ENCODE measurements around the gene CH25H. TPM values are rescaled to one million over a fixed set of nuclear protein-coding genes. Genes with fewer than 3 reads are reported as not detected.

CH25H gene
- total RNA-seq, 1 donor from 2014 or later = 0.25 TPM

- TF ChIP-seq CTCF (IDR thresholded peaks at IDR 0.05; ENCODE audit: partially characterized antibody, unreplicated experiment) = no peak
- H3K9me3 Mint-ChIP-seq (ENCODE audit: unreplicated experiment) = peaks cover 2% of the 10 kb centered on the region
- no peak overlapping the region for H3K27ac Mint-ChIP-seq (ENCODE audit: unreplicated experiment)
- no peaks in the 10 kb centered on the region for H3K4me1 Mint-ChIP-seq (ENCODE audit: low read depth, unreplicated experiment)
- DNase-seq = no peak
- no peak overlapping the region for H3K4me3 Mint-ChIP-seq (ENCODE audit: unreplicated experiment)
- H3K36me3 Mint-ChIP-seq (ENCODE audit: unreplicated experiment) = no peaks in the 10 kb centered on the region
- no peaks in the 10 kb centered on the region for H3K27me3 Mint-ChIP-seq (ENCODE audit: unreplicated experiment)
Measured at GRCh38 chr10:89160339-89160738, 46.8 kb downstream of the CH25H start.

DNA sequence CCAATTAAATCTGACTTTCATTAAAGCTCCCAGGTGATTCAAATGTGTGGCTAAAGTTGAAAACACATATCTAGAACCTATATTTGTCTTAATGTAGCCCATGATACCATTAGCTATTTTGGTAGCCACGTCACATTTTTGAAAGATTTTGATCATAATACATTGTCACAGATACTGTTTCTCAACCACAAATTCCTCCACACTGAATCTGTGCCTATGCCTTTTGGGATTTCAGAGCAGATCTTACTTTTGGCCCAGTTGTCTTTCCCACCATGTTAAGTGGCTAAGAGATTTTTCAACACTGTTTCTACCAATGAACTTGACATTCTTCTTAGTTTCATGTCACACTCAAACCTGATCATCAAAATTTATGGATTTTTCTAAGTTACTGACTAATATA lies 47.4 kb downstream of the CH25H start:
- no peak overlapping the region for H3K27ac Mint-ChIP-seq (ENCODE audit: unreplicated experiment)
- peaks cover 2% of the 10 kb centered on the region for H3K9me3 Mint-ChIP-seq (ENCODE audit: unreplicated experiment)
- H3K4me1 Mint-ChIP-seq (ENCODE audit: low read depth, unreplicated experiment) = no peaks in the 10 kb centered on the region
- no peaks in the 10 kb centered on the region for H3K27me3 Mint-ChIP-seq (ENCODE audit: unreplicated experiment)
- no peaks in the 10 kb centered on the region for H3K36me3 Mint-ChIP-seq (ENCODE audit: unreplicated experiment)
- DNase-seq = no peak
- TF ChIP-seq CTCF (IDR thresholded peaks at IDR 0.05; ENCODE audit: partially characterized antibody, unreplicated experiment) = no peak
- no peak overlapping the region for H3K4me3 Mint-ChIP-seq (ENCODE audit: unreplicated experiment)

DNA sequence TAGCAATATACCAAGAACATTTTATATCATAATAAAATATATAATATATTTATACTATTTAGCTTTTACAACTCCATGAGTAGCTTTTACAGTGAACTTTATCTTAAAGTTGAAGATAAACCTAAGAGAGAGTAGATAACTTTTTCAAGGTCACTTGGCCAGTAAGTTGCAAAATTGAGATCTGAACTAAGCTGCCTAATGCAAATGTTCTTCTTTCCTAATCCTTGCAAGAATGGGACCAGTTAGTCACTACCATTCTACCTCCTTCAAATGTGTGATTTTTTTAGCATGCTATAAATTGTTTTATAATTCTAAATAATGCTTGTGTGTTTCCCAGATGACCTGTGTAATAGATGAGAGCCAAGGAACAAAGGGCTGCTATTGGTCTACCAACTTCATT lies 47.8 kb downstream of the CH25H start:
- no peak overlapping the region for H3K27ac Mint-ChIP-seq (ENCODE audit: unreplicated experiment)
- no peak overlapping the region for H3K4me3 Mint-ChIP-seq (ENCODE audit: unreplicated experiment)
- DNase-seq = no peak
- no peaks in the 10 kb centered on the region for H3K4me1 Mint-ChIP-seq (ENCODE audit: low read depth, unreplicated experiment)
- peaks cover 2% of the 10 kb centered on the region for H3K9me3 Mint-ChIP-seq (ENCODE audit: unreplicated experiment)
- no peak for TF ChIP-seq CTCF (IDR thresholded peaks at IDR 0.05; ENCODE audit: partially characterized antibody, unreplicated experiment)
- H3K36me3 Mint-ChIP-seq (ENCODE audit: unreplicated experiment) = no peaks in the 10 kb centered on the region
- no peaks in the 10 kb centered on the region for H3K27me3 Mint-ChIP-seq (ENCODE audit: unreplicated experiment)

DNA sequence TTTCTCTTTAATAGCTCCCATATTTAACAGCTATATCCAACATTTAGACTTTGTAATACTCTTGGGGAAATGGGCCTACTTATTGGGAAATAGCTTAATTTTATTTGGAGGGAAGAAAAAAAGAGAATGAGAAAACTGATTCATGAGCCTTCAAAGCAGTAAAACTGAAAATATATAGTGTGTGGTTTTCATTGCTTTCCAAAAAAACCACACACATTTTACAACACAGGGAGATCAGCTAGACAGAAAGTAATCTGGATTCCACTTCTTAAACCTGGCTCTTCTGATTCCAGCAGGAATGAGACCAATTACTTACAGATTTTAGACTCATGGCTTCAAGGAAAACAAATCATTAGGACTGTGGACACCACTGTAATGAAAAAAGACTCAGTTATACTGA lies 48.7 kb downstream of the CH25H start:
- H3K36me3 Mint-ChIP-seq (ENCODE audit: unreplicated experiment) = no peaks in the 10 kb centered on the region
- no peak for TF ChIP-seq CTCF (IDR thresholded peaks at IDR 0.05; ENCODE audit: partially characterized antibody, unreplicated experiment)
- no peak overlapping the region for H3K4me3 Mint-ChIP-seq (ENCODE audit: unreplicated experiment)
- peaks cover 2% of the 10 kb centered on the region for H3K9me3 Mint-ChIP-seq (ENCODE audit: unreplicated experiment)
- no peak overlapping the region for H3K27ac Mint-ChIP-seq (ENCODE audit: unreplicated experiment)
- H3K27me3 Mint-ChIP-seq (ENCODE audit: unreplicated experiment) = no peaks in the 10 kb centered on the region
- DNase-seq = no peak
- no peaks in the 10 kb centered on the region for H3K4me1 Mint-ChIP-seq (ENCODE audit: low read depth, unreplicated experiment)

DNA sequence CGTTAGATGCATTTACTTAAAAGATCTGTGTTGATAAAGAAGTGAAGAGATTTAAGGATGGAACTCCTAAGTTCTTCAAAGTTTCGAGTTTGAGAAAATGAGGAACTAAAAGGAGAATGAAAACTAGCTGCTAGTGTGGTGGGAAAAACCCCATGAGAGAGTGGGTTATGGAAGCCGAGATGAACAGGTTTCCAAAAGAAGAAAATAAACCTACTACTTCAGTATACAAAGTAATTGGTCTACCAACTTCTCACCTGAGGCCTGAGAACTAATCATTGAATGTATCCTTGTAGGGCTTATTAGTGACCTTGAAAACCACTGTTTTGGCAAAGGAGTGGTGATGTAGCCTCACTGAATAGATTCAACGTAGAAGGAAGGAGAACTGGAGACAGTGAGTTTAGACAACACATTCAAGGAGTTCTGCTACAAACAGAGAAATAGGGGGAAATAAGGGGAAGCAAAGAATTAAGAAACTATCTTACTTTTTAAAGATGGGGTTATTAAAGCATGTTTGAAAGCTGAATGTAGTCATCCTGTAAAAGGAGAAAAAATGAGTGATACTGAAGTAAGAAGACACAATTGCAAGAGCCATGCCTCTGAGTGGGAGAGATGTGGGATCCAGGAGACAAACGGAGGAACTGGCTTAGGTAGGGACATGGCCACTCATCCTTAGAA lies 50.8 kb downstream of the CH25H start:
- H3K9me3 Mint-ChIP-seq (ENCODE audit: unreplicated experiment) = peaks cover 2% of the 10 kb centered on the region
- no peaks in the 10 kb centered on the region for H3K36me3 Mint-ChIP-seq (ENCODE audit: unreplicated experiment)
- H3K4me1 Mint-ChIP-seq (ENCODE audit: low read depth, unreplicated experiment) = no peaks in the 10 kb centered on the region
- no peak for TF ChIP-seq CTCF (IDR thresholded peaks at IDR 0.05; ENCODE audit: partially characterized antibody, unreplicated experiment)
- H3K27me3 Mint-ChIP-seq (ENCODE audit: unreplicated experiment) = no peaks in the 10 kb centered on the region
- H3K27ac Mint-ChIP-seq (ENCODE audit: unreplicated experiment) = no peak overlapping the region
- no peak overlapping the region for H3K4me3 Mint-ChIP-seq (ENCODE audit: unreplicated experiment)
- no peak for DNase-seq

Other genes starting within 250 kb of the CH25H start
- gene FAS, start 216.5 kb downstream of the CH25H start, total RNA-seq (ENCODE audit: unreplicated experiment) = 0.69 TPM
- gene LIPA, start 44.5 kb upstream of the CH25H start, total RNA-seq (ENCODE audit: unreplicated experiment) = 22.0 TPM
- not detected for gene IFIT2, start 94.7 kb upstream of the CH25H start, total RNA-seq (ENCODE audit: unreplicated experiment)
- not detected for gene IFIT3, start 120.7 kb upstream of the CH25H start, total RNA-seq (ENCODE audit: unreplicated experiment)
- gene IFIT1B, start 170.7 kb upstream of the CH25H start, total RNA-seq (ENCODE audit: unreplicated experiment) = not detected
- not detected for gene IFIT1, start 185.3 kb upstream of the CH25H start, total RNA-seq (ENCODE audit: unreplicated experiment)
- 5.1 TPM for gene IFIT5, start 207.3 kb upstream of the CH25H start, total RNA-seq (ENCODE audit: unreplicated experiment)